Hepatic stellate cell (primary cell): ENCODE data around the gene COG6.
A peak's percentile ranks its signal among the peaks of the same experiment; 100 is the strongest.

Experiments used
- DNase-seq: peaks from one replicate; pipeline ENCODE4 v3.0.0; 2011; ENCODE audit warnings: low spot score

COG6 gene

DNA sequence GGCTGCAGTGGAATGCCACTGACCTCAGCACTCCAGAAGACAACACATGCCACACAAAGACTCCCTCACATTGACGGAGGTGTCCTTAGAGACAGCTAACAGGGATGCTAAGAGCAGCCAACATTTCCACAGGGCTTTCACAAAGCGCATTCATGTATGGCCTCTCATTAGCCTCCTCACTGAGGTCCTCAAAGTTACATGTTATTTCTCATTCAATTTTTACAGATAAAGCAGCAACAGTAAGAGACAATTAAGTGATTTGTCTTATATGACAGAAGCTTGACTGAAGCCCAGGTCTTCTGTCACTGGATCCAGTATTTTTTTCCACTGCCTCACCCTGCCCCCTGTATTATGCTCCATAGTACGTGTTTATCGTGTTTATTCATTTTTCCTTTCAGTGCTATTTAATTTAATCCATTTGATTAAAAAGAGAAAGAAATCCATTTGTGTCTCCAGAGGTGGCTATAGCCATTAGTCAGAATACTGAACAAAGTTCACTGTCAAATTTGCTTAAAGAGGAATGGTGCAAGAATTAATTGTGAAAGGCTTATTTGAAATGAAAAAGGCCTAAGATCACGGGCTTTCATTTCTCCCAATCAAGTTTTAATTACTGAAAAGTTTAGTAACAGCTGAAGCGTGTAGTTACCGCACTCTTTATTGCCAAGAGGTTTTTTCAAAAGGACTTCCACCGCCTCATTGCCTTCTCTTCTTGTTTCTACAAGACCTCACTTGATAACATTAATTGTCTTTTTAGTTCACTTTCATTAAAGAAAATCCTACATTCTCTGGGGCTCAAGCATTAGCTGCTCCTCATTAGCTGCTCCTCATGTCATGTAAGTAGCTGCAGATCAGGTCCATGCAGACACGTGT lies 115.0 kb downstream of the COG6 start:
- DNase-seq = no peak

DNA sequence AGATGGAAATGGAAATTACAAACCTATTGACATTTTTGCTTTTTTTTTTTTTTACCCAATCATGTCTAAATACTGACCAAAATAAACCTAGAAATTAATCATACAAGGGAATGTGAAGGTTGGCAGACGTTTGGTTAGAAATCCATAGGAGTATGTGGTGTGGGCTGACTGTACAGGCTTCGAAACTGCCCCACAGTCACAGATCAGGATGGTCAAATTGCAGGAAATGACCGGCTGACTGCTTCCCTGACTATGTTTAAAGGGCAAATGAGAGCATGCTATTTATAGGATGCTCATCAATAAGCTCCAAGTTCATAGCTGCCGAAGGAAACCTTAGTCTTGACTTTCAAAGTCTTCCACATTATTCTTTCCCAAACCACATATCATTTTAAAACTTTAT lies 118.4 kb downstream of the COG6 start:
- DNase-seq = peak; percentile 13

DNA sequence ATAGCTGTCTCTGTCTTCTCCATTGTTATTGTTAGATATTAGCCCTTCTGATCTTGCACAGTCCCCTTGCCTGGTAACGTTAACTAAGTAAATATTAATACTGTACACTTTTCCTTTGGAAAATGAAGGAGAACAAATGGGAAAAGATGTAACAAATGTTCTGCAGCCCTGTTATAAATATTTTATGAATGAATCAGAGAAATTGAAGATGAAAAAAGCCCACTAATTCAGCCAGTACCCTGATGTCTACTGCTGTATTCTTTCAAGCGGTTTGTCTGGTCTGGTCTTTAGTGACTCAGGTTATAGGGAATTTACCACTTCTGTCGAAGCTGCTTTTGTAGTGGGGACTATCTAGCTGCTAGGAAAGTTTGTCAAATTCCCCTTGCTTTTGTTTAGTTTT lies 121.0 kb downstream of the COG6 start:
- peak; percentile 50 for DNase-seq

DNA sequence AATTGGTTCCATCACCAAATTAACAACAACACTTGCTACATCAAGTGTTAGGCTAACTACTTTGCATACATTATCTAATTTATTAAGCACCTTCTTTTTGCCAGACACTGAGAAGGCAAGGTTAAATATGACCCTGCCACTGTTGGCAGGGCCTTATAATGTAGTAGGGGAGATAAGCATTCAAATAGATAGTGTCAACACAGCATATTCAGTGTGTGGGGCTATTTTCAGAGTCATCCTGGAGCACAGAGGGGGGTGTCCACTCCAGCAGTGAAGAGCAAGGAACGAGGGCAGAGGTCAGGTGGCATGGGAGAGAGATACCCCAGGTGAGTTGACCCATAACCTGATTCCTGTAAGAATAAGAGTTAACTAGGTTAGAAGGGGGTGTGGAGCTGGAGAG lies 121.6 kb downstream of the COG6 start:
- no peak for DNase-seq

DNA sequence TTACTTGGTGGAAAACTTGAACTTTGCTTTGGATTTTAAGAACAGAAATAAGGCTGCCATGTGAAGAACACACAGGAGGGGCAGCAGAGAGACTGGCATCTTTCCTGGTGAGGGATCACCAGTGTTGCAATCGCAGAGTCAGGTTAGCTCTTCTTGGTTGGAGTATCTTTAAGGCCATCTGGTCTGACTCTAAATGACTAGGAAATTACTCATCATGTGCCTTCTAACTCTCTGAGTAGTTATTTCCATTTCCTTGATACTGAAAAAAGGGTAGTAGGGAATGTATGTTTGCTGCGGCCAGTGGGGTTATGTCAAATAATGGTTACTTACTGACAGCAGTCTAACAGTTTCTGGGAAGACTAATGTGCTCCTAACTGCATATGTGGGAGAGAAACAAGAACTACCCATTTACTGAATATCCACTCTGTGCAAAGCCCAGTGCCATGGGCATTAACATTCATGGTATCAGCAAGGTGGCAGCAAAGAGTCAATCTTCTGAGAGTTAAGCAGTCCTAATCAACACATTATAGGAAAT lies 122.1 kb downstream of the COG6 start:
- DNase-seq = peak; percentile 44

DNA sequence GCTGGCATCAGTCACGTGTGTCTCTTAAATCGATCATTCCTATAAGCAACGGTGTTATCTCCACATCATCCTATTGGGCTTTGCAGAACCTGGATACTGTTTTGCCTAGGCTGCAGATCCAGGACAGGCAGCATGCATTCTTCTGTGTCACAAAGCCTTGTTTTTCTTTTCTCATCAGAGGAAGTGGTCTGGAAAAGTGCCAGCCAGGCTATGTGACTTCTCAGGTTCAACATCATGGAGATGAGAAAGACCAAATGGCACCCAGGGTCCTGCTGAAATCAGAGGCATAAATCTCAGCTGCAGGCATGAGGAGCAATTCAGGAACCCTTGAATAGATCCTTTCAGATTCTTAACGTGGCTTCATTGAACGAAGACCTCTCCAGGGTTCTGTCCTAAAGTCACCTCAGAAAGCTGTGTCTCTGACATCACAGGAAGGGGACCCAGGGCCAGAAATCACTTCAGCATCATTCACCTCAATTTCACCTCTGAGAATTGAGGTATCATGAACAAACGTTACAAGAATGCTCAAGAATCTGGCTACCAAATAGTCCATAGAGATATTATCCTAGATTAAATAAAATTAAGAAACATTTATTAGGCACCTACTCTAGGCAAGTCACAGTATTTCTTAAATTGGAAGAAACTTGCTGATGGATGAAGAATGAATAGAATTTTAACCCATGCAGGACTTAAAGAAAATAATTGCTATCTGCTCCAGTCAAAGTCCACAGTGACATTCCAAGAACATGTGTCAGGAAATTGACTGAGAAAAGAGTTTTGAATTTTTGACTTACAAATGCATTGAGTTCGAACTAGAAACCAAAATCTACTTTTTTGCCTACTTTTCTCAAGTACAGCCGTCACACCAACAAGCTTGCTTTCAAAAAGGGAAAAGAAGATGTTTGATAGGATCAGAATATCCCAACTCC lies 124.1 kb downstream of the COG6 start:
- no peak for DNase-seq

DNA sequence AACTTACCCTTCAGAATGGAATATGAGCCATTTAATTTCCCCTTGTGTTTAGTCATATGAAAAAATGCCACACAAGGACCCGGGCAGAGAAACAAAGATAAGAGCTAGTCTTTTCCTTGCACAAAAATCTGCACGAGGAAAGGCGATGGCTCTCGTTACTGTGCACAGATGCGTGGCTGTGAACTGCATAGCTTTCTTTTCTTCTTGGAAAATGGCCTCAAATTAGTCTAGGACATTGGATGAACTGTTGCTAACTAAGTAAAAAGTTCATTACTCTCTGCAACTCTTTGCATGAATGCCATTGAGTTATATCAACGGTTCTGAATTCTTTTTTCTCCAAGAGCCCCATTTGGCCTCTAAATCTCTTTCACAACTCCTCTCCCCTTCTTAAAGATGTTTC lies 125.2 kb downstream of the COG6 start:
- no peak for DNase-seq

DNA sequence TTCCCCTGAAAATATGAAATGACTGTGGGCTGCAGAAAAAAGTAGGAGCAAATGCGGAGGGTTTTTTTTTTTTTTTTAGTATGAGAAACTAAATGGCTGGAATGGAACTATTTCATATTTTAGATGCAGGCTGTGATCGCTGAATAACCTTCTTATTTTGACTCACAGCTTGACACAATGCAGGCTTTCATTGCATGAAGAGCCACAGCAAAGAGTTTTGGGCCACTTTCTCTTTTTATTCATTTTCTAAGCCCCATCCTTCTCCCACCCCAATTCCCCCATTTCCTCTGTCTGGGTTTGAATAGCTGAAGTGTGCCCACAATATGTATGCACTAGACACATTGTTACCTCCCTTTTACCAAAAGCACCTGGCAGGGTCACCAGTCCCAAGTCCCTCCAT lies 125.9 kb downstream of the COG6 start:
- no peak for DNase-seq

DNA sequence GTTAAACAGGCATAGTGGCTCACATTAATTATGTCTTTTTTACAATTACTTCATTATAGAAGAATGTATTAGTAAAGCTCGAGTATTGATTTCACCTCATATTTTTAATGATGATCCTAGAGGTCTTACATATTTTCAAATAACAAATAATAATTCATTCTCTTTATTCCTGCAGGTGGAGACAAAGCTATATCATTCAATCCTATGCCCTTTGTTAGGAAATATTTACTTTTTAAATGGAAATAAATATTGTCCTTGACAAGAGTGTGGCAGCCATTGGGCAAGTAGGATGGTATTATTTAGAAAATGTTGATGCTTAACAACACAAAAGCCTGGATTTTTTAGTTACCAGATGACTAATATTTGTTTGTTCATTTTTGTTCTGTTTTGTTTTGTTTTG lies 127.6 kb downstream of the COG6 start:
- DNase-seq = no peak

DNA sequence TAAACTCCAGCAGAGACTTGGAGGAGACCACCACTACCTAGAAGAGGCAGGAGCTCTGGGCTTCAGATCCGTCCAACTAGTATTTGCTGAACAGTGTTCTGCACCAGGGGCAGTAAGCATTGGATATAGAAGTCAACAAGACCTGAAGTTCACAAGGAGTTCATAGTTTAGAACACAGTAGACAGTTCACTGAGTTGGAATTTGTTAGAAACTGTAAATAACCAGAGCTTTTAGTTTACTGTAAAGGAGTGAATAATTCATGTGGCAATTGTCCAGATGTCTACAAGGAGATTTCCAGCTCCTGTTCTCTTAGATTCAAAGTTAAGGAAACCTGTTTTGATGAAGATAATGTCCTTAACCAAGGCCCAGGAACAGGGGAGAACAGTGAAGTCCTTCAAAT lies 128.9 kb downstream of the COG6 start:
- DNase-seq = no peak

DNA sequence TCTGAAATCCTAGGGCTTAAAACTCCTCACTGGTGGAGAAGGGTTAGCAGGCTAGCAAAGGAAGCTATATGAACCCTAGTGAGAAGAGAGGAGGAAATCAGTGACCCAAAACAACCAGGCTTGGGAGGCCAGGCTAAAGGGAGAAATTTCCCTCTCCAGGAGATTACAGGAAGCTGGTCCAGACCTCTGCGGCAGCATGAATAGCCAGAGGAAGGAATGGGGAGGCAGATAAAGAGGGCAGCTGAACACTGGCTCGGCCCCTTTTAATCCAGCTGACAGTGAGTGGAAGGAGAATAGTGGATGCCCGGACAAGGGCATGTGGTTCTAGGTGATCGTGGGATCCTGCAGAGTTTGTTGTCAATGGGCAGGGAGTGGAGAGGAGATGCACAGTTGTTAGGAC lies 130.6 kb downstream of the COG6 start:
- DNase-seq = no peak

DNA sequence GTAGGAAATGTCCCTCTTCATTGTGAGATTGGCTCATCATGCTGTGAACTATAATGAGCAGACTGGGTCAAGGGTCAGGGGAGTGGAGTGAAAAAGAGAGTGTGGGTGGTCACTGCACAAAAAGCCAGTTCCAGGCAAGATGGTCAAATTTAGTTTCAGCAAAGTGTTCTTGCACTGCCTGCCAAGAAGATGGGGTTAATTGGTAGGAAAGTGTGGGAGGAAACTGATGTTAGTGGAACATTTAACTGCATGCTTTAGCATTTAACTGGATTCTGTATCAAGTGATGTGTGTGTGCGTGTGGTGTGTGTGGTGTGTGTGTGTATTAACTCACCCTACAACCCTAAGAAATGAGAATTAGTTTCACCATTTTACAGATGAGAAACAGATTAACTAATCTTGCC lies 131.6 kb downstream of the COG6 start:
- no peak for DNase-seq

DNA sequence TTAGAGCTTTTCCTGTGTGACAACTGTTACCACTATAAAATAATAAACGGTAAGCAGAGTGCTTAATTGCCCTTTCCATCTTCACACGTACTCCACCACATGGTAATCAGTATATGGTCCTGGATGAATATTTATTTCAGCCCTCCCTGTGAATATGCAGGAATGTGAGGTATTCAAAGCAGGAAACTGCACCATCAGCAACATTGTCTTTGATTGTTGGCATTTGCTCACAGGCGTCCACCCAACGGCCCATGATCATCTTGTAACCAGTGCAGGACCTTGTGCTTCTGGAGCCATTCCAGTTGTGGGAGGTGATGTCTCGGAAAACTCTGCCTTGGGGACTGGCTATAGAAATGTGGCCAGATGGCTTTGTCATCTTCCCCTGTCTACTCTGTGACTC lies 132.6 kb downstream of the COG6 start:
- DNase-seq = no peak

DNA sequence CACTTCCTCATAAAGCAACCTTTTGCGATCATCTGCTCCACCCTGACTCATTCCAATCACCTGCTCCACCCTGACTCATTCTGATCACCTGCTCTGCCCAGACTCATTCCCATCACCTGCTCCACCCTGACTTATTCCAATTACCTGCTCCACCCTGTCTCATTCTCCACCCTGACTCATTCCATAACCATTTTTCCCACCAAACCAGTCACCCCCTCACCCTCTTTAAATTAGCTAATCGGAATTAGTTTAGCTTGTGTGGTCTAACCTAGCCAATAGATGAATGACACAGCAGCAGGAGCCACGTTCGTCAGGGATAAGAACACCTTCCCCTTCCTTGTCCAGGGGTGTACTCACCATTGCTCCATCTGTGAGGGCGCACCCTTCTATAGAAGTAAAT lies 134.0 kb downstream of the COG6 start:
- DNase-seq = no peak
